GM12874 (cell line): ENCODE data around the gene DMRTA2.

ENCODE experiments used
- TF ChIP-seq, protein P1 (sequence below): IDR thresholded peaks from 2 replicates; pipeline ENCODE4 v1.5.1; 2011; ENCODE audit warnings: low read depth, mild to moderate bottlenecking, control low read depth, low read length, moderate library complexity; ENCODE audit not compliant: insufficient read depth

Gene DMRTA2

DNA sequence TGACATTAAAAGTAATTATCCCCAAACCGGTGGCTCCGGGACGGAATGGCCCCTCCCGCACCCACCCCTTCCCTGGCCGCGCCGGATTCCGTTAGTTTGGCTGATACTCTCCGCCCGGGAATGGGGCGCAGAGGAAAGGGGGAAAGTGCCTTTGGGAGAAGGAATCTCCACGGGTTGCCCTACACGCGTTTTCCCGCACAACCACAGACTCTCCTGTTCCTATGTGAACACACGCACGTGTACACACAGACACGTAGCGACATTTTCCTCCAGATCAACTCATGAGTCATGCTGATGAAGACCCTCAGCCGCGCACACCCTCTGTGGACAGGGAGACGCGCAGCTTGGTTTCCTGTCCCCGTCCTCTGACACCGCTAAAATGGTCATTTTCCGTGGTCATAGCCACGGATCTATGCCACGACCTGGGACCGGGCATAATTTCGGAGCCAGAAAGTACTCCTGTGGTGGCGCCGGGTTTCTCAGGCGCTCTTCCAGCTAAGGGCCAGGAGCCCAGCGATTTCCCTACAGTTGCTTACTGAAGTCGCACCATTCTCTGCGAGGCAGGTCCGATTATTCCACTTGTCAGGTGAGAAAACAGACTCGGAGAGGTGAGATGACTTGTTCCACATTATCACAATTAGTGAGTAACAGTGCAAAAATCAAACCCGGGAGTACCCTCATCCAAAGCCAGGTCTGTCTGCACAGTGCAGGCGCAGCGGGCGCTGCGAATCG is 4.0 kb upstream of the DMRTA2 start:
- TF ChIP-seq, protein P1, sequence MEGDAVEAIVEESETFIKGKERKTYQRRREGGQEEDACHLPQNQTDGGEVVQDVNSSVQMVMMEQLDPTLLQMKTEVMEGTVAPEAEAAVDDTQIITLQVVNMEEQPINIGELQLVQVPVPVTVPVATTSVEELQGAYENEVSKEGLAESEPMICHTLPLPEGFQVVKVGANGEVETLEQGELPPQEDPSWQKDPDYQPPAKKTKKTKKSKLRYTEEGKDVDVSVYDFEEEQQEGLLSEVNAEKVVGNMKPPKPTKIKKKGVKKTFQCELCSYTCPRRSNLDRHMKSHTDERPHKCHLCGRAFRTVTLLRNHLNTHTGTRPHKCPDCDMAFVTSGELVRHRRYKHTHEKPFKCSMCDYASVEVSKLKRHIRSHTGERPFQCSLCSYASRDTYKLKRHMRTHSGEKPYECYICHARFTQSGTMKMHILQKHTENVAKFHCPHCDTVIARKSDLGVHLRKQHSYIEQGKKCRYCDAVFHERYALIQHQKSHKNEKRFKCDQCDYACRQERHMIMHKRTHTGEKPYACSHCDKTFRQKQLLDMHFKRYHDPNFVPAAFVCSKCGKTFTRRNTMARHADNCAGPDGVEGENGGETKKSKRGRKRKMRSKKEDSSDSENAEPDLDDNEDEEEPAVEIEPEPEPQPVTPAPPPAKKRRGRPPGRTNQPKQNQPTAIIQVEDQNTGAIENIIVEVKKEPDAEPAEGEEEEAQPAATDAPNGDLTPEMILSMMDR, result no peak

GRCh38 chr1:50426702-50427085 is 3.5 kb upstream of the DMRTA2 start:
- TF ChIP-seq, protein P1, result no peak

- TF ChIP-seq, protein P1, result no peak
These were observed 3.0 kb upstream of the DMRTA2 start for GRCh38 chr1:50426108-50426700.

GRCh38 chr1:50425376-50426107 is 2.3 kb upstream of the DMRTA2 start:
- TF ChIP-seq, protein P1, result no peak

GRCh38 chr1:50424884-50425375 is 1.7 kb upstream of the DMRTA2 start:
- TF ChIP-seq, protein P1, result no peak

DNA sequence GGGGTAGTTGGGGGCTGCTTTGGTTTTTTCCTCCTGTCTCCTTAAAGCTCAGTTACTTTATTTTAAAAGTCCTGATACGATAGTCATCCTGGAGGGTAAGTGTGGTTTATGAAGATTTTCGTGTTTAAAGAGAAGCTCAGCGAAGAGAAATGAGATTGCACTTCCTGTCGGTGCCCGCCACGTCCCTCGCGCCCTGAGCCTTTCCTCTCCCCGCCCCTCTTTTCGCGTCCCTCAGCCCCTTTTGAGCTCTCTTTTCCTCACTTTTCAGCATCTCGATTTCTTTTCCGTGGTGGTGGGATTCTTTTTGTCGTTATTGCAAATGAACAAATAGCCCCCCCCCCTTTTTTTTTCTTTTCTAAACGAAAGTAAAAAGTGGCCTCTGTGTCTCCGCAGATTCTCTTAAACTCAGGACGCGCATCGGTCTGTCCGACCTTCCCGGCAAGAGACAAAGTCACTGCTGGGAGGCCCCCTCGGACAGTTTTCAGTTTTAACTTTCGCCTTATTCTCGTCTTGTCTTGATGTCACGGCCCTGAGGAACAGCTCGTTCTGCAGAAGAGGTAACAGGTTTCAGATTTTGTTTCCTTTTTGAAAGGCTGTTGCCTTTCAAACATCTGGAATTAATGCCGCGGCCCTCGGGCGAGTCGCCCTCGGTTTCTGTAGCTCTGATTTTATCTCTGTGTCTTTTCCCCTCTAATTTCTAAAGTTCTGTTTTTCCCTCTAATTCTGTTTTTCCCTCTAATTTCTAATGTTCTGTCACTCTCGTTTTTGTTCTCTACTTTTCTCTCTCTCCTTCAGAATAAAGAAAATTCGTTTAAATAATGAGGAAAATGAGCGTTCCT is 1.0 kb upstream of the DMRTA2 start:
- TF ChIP-seq, protein P1, result no peak

DNA sequence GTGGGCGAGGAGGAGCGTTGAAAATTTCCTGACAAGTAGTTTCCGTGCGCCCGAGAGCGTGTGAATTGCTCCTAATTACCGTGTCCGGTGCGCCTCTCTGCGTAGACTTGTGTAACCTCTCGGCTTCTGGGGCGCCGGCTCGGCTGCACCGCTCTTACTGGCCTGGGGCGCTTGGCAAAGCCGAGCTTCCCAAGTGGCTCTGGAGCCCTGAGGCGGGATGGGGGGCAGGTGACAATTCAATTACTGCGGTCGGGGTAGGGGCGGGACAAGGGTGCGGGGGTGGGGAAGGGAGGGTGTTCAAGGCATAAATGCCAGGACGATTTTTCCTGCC is 392 bp upstream of the DMRTA2 start:
- TF ChIP-seq, protein P1, result no peak
